ENCODE data around the gene FAM222A. TPM values are rescaled to one million over a fixed set of nuclear protein-coding genes. Genes with fewer than 3 reads are reported as not detected.

FAM222A gene
- total and polyA plus RNA-seq, 2 of the 8 experiments (the other 6 are each of a cell fraction or from before 2014, with no cell fraction given), result 0.94 to 1.1 TPM

DNA sequence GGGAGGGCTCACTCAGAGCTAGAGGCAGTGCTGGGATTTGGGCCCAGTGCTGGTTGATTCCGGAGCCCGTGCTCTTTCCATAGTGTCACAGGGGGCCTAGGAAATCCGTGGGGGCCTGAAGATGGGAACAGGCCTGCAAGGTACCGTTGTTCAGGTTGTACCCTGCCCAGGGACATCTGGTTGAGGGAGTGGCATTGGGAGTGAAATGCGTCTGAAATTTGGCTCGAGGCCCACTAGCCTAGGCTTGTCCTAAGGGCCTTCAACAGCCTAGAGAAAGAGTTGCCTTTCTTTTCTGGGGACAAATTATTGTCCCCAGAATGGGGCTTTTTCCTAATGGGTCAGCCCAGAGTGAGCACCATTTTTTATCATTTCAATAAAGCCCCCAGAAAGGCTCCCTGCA, 26.4 kb upstream of the FAM222A start:
- H2BK5ac ChIP-seq (ENCODE audit: low read depth, low read length), result no peak overlapping the region
- no peak overlapping the region for H2BK120ac ChIP-seq (replicated peaks; ENCODE audit: low read depth, low read length)
- no peaks in the 10 kb centered on the region for H4K20me1 ChIP-seq (replicated peaks in 1 of 2; ENCODE audit: control insufficient read depth in 1 of 2, insufficient read depth in 2 of 2, low read length in 2 of 2)
- H2AK5ac ChIP-seq (ENCODE audit: low read depth, low read length), result no peak overlapping the region
- no peak overlapping the region for H3K23ac ChIP-seq (ENCODE audit: insufficient read length)
- ChIA-PET POLR2A (ENCODE audit: partially characterized antibody) (no interaction called here), CTCF (ENCODE audit: partially characterized antibody) (interaction anchor here (1.6 kb wide), 1 partner anchor 85 kb away, joined by 4 read pairs; no protein-coding TSS in a partner anchor)
- 93% methylated on average over 6 of the region's 6 CpGs; no CpG with 5 or more reads in 1 of the 2 experiments for WGBS, 2 experiments (ENCODE audit: extremely low coverage in 1 of 2, insufficient coverage in 1 of 2, insufficient read length in 1 of 2, insufficient replicate concordance in 2 of 2, low coverage in 1 of 2, low lambda C conversion rate in 2 of 2, missing lambda C conversion rate in 1 of 2)
- H3K27me3 ChIP-seq (replicated peaks in 1 of 4; ENCODE audit: control insufficient read depth in 3 of 4, extremely low read depth in 1 of 4, insufficient read depth in 3 of 4, low read length in 3 of 4), result no peaks in the 10 kb centered on the region
- H3K4me1 ChIP-seq (replicated peaks in 1 of 4; ENCODE audit: control insufficient read depth in 3 of 4, insufficient read depth in 4 of 4, low read length in 3 of 4), result peaks cover 0 to under 1% (median 0%) of the 10 kb centered on the region in 4 experiments; a peak in 1 of 7 replicates
- H3K23me2 ChIP-seq (ENCODE audit: low read depth, low read length), result peaks cover 6% of the 10 kb centered on the region; the same call in 1 of the 2 replicates
- no peak overlapping the region for H3K18ac ChIP-seq (ENCODE audit: extremely low read depth, low read length)
- no peak overlapping the region for H4K8ac ChIP-seq (ENCODE audit: extremely low read depth, insufficient read depth, low read length)
- H4K91ac ChIP-seq (replicated peaks; ENCODE audit: insufficient read length, low read length), result no peak overlapping the region
- no peak overlapping the region for H4K5ac ChIP-seq (ENCODE audit: insufficient read length, low read depth, low read length)
- no peaks in the 10 kb centered on the region for H3K9me3 ChIP-seq (ENCODE audit: insufficient read depth in 2 of 2, low read depth in 1 of 2, low read length in 1 of 2)
- H3K4ac ChIP-seq (replicated peaks; ENCODE audit: insufficient read length, low read depth, low read length), result no peak overlapping the region
- H3K4me3 ChIP-seq (ENCODE audit: extremely low read depth in 1 of 4, insufficient read depth in 2 of 4, low read depth in 3 of 4, low read length in 4 of 4), result no peak overlapping the region
- H3K56ac ChIP-seq (replicated peaks; ENCODE audit: insufficient read length, low read depth, low read length), result no peak overlapping the region
- H2BK15ac ChIP-seq (ENCODE audit: low read length), result no peak overlapping the region
- DNase-seq (ENCODE audit: low read depth in 1 of 2, low spot score in 2 of 2) (no peak), FAIRE-seq (no peak)
- no peak overlapping the region for H3K4me2 ChIP-seq (ENCODE audit: insufficient read depth in 1 of 2, low read depth in 2 of 2, low read length in 2 of 2)
- H2BK20ac ChIP-seq (ENCODE audit: low read length), result no peak overlapping the region
- no peak overlapping the region for H3K9ac ChIP-seq (replicated peaks in 1 of 4; ENCODE audit: extremely low read depth in 1 of 4, low read depth in 3 of 4, low read length in 3 of 4)
- no peaks in the 10 kb centered on the region for H3K36me3 ChIP-seq (ENCODE audit: control insufficient read depth in 2 of 4, insufficient read depth in 4 of 4, low read length in 3 of 4)
- no peak overlapping the region for H3K27ac ChIP-seq (ENCODE audit: low read depth, low read length)
- H2BK12ac ChIP-seq (ENCODE audit: low read depth, low read length), result no peak overlapping the region
- H2AFZ ChIP-seq (ENCODE audit: low read length), result no peak overlapping the region
- H3K14ac ChIP-seq (ENCODE audit: insufficient read length), result no peak overlapping the region
- H3K79me2 ChIP-seq (ENCODE audit: control insufficient read depth in 1 of 2, insufficient read depth in 2 of 2, low read length in 2 of 2), result no peaks in the 10 kb centered on the region
- TF ChIP-seq MAFK (IDR thresholded peaks at IDR 0.05; ENCODE audit: low read depth, low read length) (no peak), SIRT6 (IDR thresholded peaks at IDR 0.05; ENCODE audit: low read length) (no peak), POLR2A (IDR thresholded peaks at IDR 0.05; ENCODE audit: control extremely low read depth in 1 of 2, low read depth in 2 of 2, low read length in 2 of 2) (no peak)
- H3K79me1 ChIP-seq (ENCODE audit: low read depth, low read length), result no peaks in the 10 kb centered on the region
